Erythroblast (primary cell): ENCODE measurements around the gene SSBP3.
A peak's percentile ranks its signal among the peaks of the same experiment; 100 is the strongest.
"Not testable (repeated sequence)": the region's sequence is repeated elsewhere in the genome, so short reads cannot be mapped to it uniquely, and the experiment has no call there.

Experiments
- DNase-seq, 2 experiments: peaks; one replicate each; lab custom pipeline; 2025; lab: John Stamatoyannopoulos, UW
- GATA1 ChIP-seq: IDR thresholded peaks from 2 replicates; pipeline ENCODE4 v1.6.1; 2011; ENCODE audit warnings: low read depth, mild to moderate bottlenecking, control low read depth, low read length, moderate library complexity
- POLR2A ChIP-seq: IDR thresholded peaks from 2 replicates; pipeline ENCODE4 v1.6.1; 2011; ENCODE audit warnings: mild to moderate bottlenecking, low read length

SSBP3 gene

DNA sequence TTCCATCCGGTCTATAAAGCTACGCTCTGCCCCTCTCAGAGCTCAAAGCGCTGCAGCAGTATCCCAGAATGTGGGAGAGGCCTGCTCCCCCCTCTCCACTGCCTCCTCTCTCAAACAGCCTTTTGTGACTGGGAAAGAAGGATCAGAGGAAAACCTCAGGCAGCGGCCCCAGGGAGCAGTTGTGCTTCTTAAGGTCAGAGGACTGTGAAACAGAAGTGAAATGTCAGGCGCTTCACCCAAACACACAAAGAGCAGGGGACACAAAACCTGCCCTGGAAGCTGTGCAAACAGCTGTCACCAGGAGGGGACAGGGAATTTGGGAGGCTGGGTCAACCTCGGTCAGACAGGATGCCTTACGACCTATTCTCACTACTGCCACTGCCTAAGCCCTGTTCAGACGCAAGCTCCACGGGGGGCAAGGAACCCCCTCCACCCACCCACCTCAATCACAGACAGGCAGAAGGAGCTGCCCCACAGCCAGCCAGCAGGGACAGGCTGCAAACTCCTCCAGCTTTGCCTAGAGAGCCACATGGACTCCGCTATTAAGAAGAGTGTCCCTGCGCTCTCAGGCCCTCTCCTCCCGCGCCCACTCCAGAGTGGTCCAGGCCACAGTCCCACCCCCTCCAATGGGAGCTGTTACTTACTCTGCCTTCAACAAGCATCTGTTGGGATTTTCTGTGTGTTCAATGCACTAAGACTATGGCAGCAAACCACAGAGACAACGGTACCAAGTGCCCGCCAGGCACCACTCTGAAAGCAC is 14.6 kb downstream of the SSBP3 start:
- TF ChIP-seq POLR2A = no peak
- TF ChIP-seq GATA1 = no peak
- no peak for DNase-seq

DNA sequence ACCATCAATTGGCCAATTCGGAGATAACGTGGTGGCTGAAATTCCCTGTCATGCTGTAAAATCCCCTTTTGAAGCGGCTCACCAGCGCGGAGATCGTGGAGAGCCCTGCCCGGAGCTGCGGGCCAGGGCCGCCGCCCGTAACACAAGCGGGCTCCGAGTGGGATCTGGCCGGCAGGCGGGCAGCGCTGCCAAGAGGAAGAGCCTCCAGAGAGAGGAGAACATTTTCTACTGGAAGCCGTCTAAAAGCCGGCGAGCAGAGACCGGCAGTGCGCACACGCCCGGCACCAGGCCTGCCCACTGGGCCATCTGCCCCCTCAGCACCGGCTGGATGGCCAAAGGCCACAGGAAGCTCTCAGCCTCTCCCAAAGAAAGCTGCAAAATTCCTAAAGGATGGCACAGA is 15.5 kb downstream of the SSBP3 start:
- TF ChIP-seq POLR2A (no peak), GATA1 (no peak)
- DNase-seq = no peak

DNA sequence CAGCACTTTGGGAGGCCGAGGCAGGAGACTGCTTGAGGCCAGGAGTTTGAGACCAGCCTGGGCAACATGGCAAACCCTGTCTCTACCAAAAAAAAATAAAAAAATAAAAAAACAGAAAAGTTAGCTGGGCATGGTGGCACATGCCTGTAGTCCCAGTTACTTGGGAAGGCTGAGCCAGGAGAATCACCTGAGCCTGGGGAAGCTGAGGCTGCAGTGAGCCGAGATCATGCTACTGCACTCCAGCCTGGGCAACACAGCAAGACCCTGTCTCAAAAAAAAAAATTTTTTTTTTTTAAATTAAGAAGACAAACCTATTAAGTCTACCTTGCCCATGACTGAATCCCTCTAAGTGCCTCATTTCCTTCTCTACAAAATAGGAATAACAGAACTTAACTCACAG is 16.6 kb downstream of the SSBP3 start:
- DNase-seq = not testable (repeated sequence)

DNA sequence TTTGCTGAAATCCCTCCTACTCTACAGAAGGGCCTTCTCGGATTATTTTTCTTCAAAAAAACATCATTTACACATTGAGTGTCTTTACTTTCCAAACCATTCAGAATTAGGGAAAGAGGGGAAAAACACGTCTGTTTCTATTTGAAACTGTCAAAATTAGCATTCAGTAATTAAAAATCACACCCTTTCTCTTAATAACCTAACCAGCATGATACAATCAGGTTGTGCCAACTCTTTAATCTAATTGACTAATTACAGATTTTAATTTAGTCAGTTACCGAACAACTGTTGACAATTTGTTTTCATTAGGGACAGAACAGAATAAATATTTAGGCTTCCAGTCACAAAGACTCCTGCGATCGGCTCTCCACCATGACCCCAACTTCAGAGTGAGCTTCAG is 18.8 kb downstream of the SSBP3 start:
- TF ChIP-seq POLR2A (no peak), GATA1 (no peak)
- no peak for DNase-seq

DNA sequence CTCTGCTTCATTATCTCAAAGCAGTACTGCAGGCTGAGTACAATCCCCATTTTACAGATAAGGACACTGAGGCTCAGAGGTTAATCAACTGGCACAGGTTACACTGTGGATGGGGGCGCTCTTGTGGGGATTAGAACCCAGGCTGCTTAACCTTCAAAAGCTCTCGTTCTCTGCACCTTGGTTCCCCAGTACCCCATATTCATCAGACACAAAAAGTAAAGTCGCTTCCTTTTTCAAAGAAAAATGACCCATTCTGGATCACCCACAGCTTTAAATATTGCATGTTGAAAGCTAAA is 20.5 kb downstream of the SSBP3 start:
- peak in 1 of 2 experiments; percentile 43 for DNase-seq
- TF ChIP-seq GATA1 (no peak), POLR2A (no peak)

DNA sequence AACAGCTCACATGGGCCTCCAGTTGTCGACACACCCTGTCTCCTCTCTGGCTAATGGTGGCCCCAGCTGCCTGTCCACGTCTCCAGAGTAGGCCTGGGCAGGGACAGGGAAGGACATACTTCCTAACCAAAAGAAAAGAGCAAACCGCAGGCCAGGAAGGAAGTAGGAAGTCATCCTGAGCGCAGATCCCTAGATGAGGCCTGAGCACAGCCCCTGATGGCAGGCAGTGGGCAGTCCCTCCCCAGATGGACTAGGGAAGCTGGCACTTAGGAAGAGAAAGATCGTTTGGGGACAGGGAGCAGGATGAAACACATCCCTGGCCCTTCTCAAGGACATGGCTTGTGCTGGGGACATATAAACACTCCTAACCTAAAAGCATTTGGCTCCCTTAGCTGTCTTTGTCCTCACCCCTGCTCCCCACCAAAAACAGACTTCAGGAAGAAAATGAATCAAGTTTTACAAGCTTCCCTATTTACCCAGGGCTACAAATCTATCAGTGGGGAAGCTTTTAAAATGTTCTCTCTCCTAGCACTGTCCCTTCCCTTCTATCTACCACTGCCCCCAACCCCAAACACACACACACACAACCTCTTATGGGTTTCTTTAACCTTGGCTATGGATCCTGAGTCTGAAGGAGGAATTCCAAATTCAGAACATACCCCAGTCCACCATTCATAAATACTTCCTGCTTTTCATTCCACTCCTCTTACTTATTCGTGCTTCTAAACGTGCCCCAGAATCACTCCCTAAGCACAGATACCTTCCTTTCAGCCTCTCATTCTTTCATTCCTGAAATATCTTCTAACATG is 21.1 kb downstream of the SSBP3 start:
- TF ChIP-seq GATA1 = no peak
- no peak for TF ChIP-seq POLR2A
- no peak for DNase-seq

DNA sequence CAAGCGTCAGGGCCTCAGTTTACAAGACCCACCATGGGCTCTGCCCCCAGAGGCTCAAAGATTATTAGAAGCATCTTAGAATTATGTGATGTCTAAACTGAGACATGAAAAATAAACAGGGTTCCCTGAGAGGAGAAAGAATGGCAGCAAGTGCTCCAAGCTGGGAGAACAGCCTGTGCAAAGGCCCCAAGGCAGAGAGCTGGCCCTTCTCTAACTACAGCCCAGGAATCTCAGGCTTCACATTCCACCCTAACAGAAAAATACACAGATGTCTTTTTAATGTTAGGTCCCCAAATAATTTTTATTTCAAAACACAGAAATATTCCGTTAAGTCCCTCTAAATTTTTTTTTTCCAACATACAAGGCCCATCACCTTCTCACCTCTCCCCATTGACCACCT is 21.7 kb downstream of the SSBP3 start:
- TF ChIP-seq GATA1 (no peak), POLR2A (no peak)
- DNase-seq = no peak

DNA sequence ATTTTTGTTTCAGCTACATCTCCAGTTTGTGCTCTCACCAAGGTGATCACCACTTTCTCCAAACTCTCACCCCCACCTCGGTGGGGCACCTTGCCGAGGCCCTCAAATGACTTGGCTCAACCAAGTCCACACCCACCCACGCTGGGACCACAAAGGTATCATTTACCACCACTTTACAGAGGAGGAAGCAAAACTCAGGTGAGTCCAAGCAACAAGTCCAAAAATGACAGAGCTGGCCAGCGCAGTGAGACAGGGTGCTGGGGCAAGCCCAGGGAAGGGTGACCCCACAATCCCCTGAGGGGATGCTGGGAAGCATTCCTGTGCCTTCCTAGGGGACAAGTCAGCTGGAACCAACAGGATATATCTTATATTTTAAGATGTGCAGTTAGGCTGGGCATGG is 24.7 kb downstream of the SSBP3 start:
- TF ChIP-seq POLR2A = no peak
- TF ChIP-seq GATA1 = no peak
- DNase-seq = no peak

DNA sequence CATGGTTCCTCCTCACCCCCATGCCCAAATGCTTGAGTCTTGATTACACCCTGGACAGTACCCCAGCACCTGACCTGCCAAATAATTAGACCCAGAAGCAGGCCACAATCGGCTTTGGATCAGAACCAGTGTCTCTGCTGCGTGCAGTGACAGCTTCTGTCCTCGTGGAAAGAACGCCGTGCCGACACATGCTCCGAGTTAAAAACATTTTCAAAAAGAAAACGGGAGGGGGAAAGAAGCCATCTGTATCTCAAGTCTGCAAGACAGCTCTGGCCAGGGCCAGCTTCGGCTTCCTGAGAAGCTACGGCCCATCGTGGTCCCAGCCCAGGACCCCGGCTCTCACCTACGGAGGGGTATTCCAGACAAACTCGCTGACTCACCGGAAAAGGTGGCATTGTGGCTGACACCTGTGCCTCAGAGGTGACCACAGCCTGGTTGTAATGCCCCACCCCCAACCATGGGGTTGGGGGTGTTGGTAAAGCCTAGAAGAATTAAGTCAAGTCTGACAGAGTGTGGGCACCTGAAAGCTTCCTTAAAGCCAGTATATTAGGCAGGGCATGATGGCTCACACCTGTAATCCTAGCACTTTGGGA is 25.8 kb downstream of the SSBP3 start:
- TF ChIP-seq POLR2A (no peak), GATA1 (no peak)
- no peak for DNase-seq

DNA sequence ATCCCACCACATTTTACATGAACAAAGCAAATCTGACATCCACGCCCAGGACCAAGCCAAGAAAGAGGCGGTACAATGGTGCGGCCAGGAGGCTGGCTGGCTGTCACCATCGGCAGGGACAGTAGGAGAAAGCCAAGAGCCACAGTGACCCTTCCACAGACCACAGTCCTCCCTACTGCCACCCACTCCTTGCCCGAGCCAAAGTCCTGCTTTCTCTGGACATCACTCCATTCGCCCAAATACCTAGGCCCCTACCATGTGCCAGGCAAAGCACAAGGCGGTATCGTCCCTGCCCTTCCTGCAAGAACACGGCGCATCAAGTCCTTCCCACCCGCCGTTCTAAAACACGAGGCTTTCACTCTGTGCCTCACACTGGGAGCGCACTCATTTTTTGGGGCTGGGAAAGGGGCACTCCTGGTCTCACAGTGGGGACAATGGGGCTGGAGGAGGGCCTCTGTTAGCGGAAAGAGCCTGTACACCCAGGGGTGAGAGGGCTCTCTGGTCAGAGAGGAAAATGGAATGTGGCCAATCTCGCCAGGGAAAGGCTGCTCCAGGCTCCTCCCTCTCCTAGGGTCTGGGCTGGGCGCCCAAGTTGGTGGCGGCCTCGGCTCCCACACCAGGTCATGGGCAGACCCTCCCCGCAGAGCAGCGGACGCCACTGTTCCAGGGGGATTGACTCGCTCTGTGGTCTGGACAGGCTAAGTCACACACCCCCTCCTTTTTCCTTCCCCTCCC is 26.5 kb downstream of the SSBP3 start:
- no peak for DNase-seq
- TF ChIP-seq POLR2A (no peak), GATA1 (no peak)

DNA sequence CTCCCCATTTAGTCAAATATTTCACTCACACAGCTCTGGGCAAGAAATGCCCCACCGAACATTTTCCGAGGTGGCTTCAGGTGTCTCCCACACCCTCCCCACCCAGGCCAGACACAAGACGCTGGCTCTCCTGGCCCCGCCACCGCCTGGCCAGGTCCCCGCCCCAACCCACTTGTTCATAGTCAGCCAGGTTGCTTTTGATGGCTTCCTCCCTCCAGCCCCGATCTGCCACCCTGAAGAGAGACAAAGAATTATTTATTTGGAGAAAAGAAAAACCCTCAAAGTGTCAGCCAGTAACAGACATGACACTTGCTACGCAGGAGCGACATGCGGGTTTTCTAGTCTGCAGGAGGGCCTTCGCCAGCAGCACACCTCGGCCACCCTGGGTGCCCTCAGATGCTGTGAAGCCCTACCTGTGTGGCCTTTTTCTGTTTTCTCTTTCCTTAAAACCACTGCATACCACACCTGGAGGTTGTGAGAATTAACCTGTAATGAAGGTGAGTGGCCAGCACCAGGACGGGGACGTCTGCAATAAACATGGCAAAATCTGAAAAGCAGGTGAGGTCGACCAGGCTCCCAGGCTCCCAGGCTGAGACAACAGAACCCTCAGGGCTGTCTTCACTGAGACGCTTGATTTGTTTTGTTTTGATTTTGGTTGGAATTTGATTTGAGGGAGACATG is 27.2 kb downstream of the SSBP3 start:
- DNase-seq = no peak
- TF ChIP-seq POLR2A = no peak
- no peak for TF ChIP-seq GATA1

DNA sequence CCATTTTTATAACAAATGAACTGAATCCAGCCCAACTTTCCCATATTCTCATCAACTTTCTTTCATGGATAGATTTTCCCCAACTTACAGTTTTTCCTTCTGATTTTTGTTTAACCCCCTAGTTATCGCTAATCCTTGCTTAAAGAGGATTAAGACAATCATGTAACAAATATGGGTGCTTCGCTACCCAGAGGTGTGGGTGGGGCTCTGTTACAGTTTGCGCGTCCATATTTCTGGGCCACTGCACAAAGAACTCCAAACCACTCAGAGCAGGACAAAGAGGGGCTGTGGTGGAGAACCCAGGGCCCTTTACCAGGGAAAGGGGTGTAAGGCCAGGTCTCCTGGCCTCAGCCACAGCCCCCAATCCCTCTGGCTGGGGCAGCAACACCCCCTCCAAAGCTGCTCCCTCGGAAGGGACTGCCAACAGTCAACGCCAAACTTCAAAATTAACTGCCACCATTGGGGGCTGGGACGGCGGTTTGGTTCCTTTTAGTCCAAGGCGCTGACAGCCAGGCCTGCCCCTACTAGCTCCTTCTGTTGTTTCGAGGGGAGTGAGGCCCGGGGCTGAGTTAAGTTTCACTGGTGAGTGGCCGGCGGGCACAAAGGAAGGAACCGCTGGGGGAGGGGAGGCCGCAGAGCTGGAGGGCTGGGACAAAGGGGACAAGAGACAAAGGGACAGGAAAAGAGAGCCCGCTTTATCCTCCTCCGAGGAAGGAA is 27.9 kb downstream of the SSBP3 start:
- DNase-seq = peak; percentile 28 to 30
- no peak for TF ChIP-seq POLR2A
- TF ChIP-seq GATA1 = no peak

DNA sequence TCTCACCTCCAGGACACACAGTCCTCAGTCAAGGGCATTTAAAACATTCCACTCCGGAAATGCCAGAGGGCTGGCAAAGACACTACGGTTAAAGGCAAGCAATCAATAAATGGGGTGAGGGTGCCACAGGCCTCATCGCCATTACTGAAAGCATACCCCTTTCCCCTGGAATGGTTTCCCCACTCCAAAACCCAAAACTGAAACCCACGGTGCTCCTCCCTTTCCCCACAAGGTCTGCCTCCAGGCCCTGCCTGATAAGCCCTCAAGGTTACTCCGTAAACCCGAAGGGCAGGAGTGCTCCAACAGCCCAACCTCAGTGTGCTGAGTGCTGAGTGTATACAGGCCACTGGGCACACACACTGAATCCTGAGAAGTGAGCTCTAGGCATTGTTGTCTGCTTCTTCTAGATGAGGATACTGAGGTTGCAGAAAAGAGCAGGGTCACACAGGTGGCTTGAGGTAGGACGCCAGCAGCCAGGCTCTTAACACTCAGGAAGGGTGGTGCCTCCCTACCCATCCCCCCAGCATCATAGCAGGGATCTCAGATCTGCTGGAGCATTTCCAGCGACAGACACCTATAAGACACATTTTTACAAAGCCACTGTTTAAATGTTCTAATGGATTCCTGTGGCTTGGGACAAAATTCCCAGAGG is 29.0 kb downstream of the SSBP3 start:
- peak; percentile 83 to 88 for DNase-seq
- no peak for TF ChIP-seq GATA1
- TF ChIP-seq POLR2A = no peak
